Left forelimb (tissue), 1 donor: Measurements from ENCODE around the gene CDKN3.

Experiments used
- DNase-seq: peaks from one replicate; pipeline ENCODE4 v3.0.0-alpha.2; 2018; ENCODE audit warnings: low spot score

CDKN3 gene

GRCh38 chr14:54396493-54397335 is at the start of gene CDKN3:
TSS of gene CDKN3 (plus strand) at chr14:54397007. CDS start at chr14:54397069, 62 bp downstream.
- DNase-seq = peak; percentile 98

GRCh38 chr14:54347044-54347443 is 49.8 kb upstream of the CDKN3 start:
- DNase-seq = no peak

- no peak for DNase-seq
These were observed 48.7 kb upstream of the CDKN3 start for GRCh38 chr14:54348001-54348611.

GRCh38 chr14:54348923-54349620 is 47.7 kb upstream of the CDKN3 start:
- DNase-seq = no peak

- no peak for DNase-seq
These were observed 47.1 kb upstream of the CDKN3 start for GRCh38 chr14:54349713-54350112.

- DNase-seq = no peak
These were observed 46.6 kb upstream of the CDKN3 start for GRCh38 chr14:54350203-54350602.

GRCh38 chr14:54353266-54353665 is 43.5 kb upstream of the CDKN3 start:
- DNase-seq = no peak

- no peak for DNase-seq
These were observed 43.1 kb upstream of the CDKN3 start for GRCh38 chr14:54353694-54354093.

GRCh38 chr14:54354096-54354495 is 42.7 kb upstream of the CDKN3 start:
- DNase-seq = no peak

- DNase-seq = no peak
These were observed 41.7 kb upstream of the CDKN3 start for GRCh38 chr14:54354968-54355641.

- no peak for DNase-seq
These were observed 41.1 kb upstream of the CDKN3 start for GRCh38 chr14:54355698-54356097.

GRCh38 chr14:54356172-54356571 is 40.6 kb upstream of the CDKN3 start:
- no peak for DNase-seq

- DNase-seq = no peak
These were observed 36.1 kb upstream of the CDKN3 start for GRCh38 chr14:54360667-54361066.

- no peak for DNase-seq
These were observed 34.7 kb upstream of the CDKN3 start for GRCh38 chr14:54362089-54362504.

GRCh38 chr14:54362759-54363437 is 33.9 kb upstream of the CDKN3 start:
- no peak for DNase-seq

GRCh38 chr14:54364555-54365415 is 32.0 kb upstream of the CDKN3 start:
- peak; percentile 81 for DNase-seq

GRCh38 chr14:54366736-54367735 is 29.8 kb upstream of the CDKN3 start:
- DNase-seq = no peak

GRCh38 chr14:54368291-54368690 is 28.5 kb upstream of the CDKN3 start:
- no peak for DNase-seq

GRCh38 chr14:54369343-54369742 is 27.5 kb upstream of the CDKN3 start:
- no peak for DNase-seq
